HG03439 (cell line): Measurements from ENCODE around the gene PCDH1.

Source experiments
- ATAC-seq: cut with Tn5 transposase; IDR thresholded peaks from one replicate; pipeline ENCODE4 v1.9.1; 2021; ENCODE audit warnings: mild to moderate bottlenecking, moderate library complexity; ENCODE audit not compliant: unreplicated experiment

PCDH1 gene

DNA sequence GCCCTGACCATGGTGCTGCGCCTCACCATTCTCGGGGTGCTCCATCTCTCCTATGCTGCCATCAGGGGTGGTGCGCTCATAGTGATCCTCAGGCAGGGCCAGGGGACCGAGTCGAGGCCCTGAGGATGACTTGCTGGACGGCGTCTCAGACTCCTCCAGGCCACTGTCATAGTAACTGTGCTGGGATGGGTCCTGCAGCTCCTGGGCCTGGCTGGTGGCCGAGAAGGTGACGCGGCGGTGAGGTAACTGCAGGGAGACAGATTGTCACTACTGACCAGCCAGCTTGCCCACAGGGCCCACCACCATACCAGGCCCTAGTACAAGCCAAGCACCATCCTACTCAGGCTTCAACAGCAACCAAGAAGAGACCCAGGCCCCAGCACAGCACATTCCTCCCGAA is 21.0 kb downstream of the PCDH1 start:
- no peak for ATAC-seq

DNA sequence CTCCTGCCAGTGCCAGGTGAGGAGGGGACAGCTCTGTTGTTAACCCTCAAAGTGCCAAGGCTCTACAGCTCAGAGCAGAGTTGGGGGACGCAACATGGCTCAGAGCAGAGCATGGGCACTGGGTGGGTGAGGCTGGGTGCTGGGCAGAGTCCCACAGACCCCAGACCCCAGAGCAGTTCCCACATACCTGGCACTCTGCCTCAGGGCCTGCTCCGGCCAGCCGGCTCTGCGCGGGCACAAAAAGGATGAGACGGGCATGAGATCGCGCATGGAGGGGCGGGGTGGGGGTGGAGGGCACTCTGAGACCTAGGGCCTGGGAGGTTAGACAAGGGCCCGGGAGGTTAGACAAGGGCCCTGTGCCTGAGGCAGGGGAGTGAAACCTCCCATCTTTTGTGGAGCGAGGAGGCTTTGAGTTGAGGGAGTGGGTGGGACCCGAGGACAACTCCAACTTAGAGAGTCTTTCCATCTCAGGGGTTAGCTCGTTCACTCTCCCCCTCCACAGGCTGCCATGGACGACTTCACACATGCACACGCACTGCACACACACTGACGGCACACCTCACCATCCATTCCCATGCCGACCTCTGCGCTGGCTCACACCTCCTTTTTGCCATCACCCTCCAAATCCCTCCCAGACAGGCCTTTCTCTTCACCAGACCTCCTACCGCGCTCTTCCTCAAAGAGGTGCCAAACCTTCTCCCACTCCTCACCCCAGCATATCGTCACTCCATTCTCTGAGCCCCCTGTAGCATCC is 22.0 kb downstream of the PCDH1 start:
- ATAC-seq, result no peak

DNA sequence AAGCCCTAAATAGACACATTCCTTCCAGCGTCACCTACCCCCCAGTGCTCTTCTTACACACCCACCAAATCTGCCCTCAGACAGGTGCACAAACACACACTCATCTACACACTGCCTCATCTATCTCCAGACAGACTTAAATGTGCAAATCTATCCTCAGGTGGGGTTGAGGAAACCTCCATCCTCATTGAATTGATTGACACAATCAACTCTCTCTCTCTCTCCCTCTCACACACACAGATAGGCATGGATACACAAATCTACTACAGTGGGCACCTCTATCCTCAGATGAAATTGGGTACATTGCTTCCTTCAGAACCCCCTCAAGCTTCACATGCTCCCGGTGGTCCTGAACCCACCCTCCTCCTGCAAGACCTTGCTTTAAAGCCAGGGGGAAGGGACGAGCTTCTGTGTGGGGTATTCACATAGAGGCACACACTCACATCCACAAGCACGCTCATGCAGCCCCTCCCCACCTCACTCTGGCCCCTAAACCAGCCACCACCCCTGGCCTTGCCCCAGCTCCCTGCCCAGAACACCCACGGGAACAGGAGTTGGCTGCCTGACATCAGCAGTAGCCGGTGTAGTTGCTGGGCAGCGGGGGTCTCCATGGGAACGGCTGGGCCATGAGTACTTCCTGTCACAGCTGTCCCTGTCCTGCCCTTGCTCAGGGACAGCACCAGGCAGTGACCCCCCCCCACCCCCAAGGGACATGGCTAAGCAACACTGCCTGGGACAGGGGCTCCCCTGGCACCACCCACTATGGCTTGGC is 22.8 kb downstream of the PCDH1 start:
- no peak for ATAC-seq

GRCh38 chr5:141853895-141854626 is 24.1 kb downstream of the PCDH1 start:
- ATAC-seq, result no peak

DNA sequence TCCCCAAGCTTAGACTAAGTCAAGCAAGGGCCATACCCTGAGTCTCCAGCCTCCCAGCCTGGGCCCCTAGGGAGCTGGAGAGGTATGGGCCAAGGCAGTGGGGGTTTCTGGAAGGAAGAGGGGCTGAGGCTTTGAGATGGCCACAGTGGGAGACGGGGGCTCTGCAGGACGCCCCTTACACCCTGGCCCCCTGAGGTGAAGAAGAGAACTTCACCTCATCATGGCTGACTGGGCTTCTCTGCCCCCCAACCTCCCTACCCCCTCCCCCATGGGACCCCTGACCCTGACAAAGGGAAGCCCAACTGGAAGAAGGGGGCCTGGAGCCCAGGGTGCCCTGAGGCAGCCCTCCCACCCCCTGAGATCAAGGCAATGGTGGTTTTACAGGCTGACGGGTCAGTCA is 25.8 kb downstream of the PCDH1 start:
- ATAC-seq, result no peak

DNA sequence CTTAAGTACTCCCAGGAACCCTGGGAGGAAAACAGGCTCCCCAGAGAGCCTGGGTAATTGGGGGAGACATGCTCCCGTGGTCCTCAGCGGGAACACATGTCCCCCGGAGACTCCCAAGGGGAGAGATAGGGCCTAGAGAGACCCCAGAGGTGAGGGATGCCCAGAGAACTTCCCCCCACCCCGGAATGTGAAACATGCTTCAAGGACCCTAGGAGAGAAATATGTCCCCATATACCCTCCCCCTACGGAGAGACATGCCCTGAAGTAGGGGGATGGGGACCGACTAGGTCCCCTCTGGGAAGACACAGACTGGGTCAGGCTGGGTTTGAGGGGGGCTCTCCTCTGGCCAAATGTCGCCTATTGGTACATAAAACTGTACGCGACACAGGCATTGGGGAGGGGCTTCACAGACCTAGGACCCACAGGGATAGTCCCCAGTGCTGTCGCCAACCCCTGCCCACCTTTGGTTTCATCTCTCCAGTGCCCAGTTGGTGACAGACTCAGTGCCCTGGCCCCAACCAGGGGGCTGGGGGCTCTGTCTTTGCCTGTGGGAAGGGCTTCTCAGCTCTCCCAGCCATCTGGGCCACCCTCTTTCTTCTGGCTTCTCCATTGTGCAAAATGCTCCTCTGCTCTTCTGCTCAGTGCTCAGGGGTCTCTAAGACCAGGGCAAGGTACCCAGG is 26.9 kb downstream of the PCDH1 start:
- no peak for ATAC-seq

DNA sequence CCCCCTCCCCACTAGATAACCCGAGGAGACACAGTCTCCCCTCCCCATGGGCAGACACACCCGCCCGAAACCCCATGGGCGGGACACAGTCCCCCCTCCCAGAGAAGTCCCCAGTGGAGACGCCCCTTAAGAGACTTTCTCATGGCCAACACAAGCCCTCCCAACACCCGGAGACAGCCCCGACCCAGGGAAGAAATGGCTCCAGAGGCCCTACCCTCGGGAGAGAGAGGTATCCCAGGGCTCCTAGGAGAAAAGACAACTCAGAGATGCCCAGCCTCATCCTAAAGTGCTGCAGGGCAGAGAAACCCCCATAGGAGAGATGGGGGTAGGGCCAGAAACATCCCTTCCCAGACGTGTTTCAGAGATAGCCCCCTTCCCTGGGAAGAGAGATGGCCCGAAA is 27.4 kb downstream of the PCDH1 start:
- no peak for ATAC-seq

DNA sequence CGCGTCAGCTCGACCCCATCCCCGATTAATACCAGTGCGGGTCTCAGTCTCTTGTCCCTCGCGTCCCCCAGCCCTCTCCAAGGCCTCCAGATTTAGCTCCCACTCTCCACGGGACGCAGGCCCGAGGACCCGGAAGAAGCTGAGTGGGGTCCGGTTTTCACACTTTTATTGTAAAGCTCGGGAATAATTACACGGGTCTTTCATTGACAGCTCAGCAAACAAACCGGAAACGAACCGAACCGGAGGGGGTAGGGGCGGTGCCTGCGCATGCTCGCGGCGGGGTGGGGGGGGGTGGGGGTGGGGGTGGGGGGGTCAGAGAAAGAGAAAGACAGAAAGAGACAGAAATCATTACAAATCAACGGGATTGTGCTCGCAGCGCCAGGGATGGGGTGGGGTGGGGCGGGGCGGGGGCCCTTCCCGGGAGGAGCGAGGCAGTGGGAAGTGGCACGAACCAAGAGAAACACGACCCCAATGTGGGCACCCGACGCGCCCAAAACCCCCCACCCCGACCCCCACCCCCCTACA is 27.9 kb downstream of the PCDH1 start:
- ATAC-seq, result peak; percentile 10

DNA sequence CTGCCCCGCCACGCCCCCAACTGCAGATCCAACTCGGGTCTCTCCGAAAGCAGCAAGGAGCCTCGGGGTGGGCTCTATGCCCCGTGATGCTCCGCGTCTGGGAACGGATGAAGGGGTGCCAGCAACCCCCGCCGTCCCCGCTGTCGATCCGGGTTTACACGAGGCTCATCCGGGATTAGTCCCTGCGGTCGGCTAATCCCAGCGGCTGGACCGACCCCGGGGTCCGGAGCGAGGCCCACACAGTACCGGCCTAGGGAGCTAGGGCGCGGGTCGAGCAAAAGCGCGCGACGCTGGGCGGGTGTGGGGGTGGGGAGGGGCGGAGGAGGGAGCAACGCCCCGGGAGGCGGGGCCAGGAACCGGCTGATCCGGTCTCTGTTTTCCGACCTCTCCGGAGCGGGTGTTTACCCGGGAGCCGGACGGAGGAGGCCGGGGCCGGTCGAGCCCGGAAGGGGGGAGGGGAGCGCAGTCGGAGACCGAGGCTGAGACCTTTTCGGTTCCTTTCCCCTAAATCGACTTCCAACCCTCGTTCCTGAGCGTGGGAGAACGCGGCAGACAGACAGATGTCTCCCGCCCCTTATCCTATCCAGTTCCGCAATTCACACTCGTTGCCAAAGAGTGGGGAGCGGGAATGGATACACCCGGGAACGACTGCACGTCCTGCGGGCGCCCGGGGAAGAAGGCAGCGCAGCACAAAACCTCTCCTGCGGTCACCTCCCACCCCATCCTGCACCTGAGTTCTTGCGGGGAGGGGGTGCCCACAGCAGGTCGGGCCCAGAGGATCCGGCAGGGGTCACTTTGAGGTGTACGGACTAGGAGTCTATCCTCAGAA is 28.6 kb downstream of the PCDH1 start:
- ATAC-seq, result peak; percentile 79

GRCh38 chr5:141848744-141849414 is 29.3 kb downstream of the PCDH1 start:
- ATAC-seq, result peak; percentile 22

DNA sequence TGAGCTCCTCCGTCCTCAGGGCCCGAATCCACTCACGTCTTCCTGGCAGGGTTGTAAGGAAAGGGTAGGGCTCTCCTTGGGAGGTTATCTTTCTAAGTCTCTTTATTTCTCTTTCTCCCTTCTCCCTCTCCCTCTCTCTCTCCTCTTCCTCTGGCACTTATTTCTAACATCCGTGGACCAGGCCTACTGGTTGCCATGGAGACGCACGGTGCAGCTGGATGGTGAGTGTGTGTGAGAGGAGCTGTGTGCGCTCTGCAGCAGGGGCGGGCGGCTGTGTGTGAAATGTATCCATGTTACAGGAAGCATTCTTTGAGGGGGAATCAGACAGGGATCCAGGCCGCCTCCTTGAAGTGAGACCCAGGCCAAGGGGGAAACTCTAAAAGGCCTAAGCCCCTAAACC is 32.2 kb downstream of the PCDH1 start:
- ATAC-seq, result no peak

DNA sequence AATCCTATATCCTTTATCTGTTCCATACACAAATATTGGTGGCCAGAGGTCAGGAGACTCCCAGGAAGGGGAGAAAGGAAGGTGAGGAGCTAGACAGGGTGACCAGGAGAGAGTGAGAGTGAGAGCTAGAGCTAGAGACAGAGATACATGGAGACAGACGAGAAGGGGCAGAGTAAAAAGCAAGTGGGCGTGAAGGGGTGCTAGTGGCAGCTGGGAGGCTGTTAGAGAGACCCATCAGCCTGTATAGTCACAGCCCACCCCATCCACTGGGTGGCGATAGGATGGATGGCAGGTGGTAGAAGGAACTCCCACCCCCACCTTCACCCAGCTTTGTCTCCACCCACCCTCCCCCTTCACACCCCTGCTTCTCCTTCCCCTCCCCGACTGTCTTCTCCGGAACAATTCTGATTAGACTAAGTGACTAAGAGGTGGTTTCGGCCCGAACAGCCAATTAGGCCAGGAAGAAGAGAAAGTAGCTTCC is 32.8 kb downstream of the PCDH1 start:
- ATAC-seq, result no peak

GRCh38 chr5:141844414-141845097 is 33.7 kb downstream of the PCDH1 start:
- ATAC-seq, result no peak

GRCh38 chr5:141843156-141843927 is 34.9 kb downstream of the PCDH1 start:
- no peak for ATAC-seq

DNA sequence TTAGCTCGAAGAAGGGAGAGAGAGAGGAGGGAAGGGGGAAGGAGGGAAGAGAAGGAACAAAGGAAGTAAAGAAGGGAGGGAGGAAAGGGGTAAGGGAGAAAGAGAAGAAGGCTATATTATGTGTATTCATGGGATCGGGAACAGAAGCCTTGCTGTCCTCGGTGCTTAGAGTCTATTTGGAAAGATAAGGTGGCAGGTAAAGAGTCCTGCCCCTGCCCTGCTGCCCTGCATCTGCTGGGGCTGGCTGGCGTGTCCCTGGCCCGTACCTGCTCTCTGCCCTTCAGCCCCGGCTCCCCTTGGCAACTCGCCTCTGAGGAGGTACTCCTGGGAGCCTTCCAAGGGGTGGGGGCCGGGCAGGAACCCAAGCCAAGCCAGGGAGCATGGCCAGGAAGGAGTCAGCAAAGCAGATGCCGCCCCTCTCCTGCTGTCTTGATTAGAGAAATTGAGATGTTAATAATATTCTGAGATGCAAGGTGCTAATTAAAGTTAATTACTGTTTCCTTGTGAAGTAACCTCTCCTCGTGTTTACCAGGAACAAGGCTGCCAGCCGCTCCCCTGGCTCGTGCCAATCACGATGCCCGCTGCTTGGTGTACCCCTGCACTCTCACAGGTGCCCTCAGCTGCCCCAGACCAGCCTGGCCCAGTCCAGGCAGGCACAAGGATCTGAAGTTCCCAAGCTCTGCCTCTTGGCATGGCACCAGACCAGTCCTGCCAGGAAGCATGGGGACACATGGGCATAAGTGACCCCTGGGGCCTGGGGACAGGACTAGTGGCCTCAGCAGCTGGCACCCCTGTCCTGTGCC is 36.6 kb downstream of the PCDH1 start:
- no peak for ATAC-seq

GRCh38 chr5:141840826-141841360 is 37.3 kb downstream of the PCDH1 start:
- ATAC-seq, result no peak

GRCh38 chr5:141840280-141840812 is 37.9 kb downstream of the PCDH1 start:
- ATAC-seq, result no peak
